GM18519 (cell line): ENCODE results near the gene PATE3.

ENCODE experiments used
- ATAC-seq: cut with Tn5 transposase; IDR thresholded peaks from one replicate; pipeline ENCODE4 v1.9.1; 2021; ENCODE audit warnings: mild to moderate bottlenecking, moderate library complexity; ENCODE audit not compliant: unreplicated experiment, low FRiP score

PATE3 gene, protein sequence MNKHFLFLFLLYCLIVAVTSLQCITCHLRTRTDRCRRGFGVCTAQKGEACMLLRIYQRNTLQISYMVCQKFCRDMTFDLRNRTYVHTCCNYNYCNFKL

DNA sequence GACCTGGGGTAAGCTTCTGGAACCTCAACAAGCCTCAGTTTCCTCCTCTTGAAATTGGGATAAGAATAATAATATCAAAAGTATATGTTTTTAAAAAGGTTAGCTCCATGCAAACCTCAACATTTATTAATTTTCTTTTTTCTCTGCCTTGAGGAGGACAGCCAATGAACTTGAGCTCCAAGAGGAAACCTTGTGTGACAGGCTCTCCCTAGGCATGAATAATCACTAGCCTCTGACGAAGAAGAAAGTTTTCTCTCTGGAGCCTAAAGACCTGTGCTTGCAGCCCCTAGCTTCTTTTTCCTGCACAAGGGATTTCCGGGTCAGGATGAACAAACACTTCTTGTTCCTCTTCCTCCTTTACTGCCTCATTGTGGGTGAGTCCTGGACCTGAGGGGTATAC lies at the start of gene PATE3:
TSS of gene PATE3 (plus strand) at position 301 of the 400 bp plus-strand sequence. CDS start at position 326, 25 bp downstream.
- no peak for ATAC-seq

DNA sequence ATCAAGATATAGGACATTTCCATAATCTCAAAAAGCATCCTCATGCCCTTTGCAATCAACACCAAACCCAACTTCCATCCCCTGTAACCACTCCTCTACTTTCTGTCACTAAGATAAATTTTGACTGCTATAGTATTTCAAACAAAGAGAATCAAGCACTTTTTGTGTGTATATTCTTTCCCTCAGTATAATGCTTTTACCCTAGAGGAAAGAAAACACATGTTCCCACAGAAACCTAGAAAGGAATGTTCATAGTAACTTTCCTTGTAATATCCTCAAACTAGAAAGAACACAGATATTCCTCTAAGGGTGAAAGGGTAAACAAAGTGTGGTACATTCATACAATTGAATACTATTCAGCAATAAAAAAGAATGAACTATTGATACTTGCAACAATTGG lies 47.3 kb upstream of the PATE3 start:
- no peak for ATAC-seq

DNA sequence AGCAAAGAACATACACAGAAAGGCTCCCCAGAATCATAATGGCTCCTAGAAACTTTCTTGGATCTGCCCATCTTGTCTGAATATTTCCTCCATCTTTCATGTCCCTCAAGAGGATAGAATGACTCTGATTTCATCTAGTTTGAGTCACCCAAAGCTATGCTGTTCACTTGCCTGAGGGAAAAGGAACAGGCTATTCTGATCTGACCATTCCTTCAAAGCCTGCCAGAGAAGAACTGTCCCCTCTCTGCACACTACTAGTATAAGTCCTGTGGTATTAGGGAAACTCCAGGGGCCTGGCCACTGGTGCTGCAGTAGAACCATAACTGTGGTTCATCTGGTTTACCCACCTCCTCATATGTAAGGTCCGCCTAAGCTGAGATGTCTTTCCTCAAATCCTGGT lies 44.2 kb upstream of the PATE3 start:
- no peak for ATAC-seq

DNA sequence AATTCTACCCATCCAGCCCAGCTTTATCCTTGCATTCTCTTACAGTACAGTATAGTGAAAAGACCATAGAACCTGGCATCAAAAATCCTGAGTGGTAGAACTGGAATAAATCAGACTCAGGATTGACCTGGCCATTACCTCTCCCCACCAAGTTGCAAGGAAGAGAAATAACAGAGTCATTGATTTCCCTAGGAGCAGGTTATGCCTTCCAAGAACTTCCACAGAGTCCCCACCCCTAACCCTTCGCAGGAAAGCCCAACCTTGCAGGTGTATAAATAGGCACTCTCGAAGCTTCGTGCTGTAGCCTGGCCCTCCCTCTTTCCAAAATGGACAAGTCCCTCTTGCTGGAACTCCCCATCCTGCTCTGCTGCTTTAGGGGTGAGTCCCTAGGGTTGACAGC lies 41.9 kb upstream of the PATE3 start, which contains the start of gene PATE1:
TSS of gene PATE1 (plus strand) at position 301 of the 400 bp plus-strand sequence. CDS start at position 327, 26 bp downstream.
- no peak for ATAC-seq

DNA sequence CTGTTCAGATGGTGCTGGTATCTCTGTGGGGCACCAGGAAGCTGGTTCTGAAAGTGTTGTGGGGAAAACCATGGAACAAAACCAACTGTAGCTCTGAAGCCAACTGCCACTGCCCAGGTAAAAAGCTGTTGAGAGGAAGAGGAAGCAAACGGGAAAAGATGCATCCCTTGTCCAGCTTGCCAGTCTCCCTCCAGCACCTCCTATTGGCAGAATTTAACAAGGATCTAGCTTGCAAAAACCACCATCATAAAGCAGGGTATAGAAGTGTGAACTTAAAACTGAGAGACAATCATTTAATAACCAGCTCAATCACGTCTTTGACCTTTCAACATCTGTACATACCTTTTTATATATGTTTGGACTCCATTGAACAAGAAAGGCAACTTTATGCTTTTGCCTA lies 37.3 kb upstream of the PATE3 start:
- ATAC-seq: no peak

DNA sequence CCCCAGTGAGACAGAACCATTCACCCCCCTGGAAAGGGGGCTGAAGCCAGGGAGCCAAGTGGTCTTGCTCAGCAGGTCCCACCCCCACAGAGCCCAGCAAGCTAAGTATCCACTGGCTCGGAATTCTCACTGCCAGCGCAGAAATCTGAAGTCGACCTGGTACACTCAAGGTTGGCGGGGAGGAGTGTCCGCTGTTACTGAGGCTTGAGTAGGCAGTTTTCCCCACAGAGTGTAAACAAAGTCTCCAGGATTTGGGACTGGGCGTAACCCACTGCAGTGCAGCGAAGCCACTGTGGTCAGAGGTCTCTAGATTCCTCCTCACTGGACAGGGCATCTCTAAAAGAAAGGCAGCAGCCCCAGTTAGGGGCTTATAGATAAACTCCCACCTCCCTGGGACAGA lies 31.9 kb upstream of the PATE3 start:
- ATAC-seq: no peak

DNA sequence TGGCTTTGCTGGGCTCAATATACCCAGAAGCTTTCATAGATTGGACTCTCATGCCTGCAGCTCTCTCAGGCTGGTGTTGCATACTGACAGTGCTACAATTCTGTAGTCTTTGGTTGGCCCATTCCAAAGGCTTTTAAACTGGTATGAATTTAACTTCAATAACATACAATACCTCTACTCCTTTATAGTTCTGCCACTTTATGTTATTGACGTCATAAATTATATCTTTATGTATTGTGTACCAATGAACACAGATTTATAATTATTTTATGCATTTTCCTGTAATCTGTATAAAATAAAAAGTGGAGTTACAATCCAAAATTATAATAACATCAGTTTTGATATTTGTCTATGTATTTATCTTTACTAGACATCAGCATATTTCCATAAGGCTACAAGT lies 25.5 kb upstream of the PATE3 start:
- no peak for ATAC-seq

DNA sequence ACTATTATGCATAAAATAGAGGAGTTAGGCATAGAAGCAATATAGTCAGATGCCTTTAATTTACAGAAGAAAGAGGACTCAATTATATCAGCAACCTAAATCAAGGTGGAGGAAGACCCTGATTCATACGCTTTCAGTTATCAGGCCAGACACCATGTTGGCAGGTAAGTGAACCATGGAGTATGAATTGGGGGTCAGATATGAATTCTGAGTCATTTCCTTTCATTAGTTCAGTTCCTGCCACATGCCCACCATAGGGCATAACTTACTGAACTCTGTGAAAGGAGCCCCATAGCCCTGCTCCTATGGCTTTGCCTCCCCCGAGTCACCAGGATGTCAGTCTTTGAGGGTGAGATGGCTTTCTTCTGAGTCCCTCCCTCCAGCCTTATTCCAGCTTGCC lies 24.4 kb upstream of the PATE3 start:
- ATAC-seq: no peak

DNA sequence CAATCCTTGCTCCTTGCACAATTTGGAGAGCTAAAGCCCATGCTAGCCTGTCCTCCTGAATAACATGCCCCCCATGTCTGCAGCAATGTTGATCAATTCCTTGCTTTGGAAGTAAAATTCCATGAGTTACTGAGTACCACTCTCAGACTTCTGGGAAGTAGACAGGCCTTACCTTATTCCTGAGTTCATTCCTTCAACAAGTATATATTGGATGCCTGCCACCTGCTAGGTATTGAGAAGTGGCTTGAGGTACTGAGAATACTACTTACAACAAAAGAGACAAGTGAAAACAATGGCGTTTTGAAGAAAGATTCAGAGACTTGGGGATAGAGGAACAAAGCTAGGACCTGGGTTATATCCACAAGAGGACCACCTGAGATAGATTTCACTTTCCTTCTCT lies 21.7 kb upstream of the PATE3 start:
- no peak for ATAC-seq

DNA sequence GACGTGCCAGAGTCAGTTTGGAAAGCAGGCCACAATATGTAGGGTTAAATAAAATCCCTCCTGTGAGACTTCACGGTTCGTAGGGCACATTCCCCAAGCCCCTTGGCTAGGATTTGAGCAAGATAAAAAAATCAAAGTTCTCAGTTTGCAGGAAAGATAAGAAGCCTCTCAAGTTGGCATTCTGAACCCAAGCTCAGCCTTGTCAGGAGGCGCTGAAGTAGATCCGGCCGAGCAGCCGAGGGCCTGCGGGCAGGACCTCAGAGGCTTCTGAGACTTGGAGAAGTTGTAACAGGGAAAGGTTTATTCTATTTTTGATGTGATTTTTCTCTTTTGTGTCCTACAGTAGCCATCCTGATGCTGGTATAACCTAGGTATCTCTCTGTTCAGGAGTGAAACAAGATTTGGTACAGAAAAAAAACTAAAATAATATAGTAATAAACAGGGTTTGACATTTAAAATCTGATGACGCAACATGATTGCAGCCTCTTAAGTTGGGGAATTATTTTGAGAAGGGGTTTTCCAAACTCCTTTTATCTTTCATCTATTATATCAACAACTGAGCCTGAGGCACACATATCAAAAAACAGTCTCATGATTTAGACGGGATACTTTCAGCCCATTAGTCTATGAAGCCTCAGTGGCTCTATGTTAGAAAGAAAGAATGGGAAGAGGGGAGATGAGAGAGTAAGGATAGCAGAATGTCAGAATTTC lies 19.4 kb upstream of the PATE3 start:
- no peak for ATAC-seq

DNA sequence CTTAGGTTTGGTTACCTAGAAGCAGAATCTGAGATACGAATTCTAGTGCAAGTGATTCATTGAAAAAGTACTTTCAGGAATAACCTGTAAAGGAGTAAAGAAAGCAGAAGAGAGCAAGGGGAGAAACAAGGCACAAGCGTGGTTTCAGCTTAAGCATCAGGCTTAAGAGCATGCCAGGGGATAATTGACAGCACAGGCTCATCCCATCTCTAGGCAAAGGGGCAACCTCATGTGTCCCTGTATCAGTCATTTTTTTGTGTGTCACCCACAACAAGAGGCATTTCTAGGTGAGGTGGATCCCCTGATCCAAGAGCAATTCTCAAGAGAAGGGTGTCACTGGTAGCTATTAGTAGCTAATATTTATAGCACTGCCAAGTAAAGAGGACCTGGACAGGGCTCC lies 17.3 kb upstream of the PATE3 start:
- ATAC-seq: no peak

DNA sequence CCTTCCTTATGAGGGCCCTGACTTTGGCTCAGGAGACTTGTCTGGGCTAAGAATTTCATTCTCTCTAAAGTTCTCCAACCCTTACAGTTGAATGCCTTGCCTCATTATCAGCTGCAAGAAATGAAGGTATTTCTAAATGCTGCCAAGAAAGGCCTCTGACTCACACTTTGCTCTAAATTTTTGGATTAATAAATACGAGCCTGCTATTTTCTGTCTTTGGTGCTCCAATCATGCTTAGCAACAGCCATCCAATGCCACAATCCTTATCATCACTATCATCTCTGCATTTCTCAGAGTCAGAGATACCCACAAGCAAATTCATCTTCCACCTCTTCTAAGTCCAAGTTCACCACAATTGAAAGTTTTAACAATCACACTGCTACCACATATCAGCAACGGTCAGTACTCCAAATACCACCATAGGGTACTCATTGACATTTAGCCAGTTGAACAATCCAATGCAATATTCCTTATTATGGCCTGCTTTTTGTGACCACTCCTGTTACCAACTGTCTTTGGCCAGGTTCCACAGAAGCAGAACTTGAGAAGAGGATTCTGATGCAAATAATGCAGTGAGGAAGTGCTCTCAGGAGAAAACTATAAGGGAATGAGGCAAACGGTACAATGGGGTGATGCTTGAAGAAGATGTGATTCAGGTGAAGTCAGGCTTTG lies 15.0 kb upstream of the PATE3 start:
- no peak for ATAC-seq

DNA sequence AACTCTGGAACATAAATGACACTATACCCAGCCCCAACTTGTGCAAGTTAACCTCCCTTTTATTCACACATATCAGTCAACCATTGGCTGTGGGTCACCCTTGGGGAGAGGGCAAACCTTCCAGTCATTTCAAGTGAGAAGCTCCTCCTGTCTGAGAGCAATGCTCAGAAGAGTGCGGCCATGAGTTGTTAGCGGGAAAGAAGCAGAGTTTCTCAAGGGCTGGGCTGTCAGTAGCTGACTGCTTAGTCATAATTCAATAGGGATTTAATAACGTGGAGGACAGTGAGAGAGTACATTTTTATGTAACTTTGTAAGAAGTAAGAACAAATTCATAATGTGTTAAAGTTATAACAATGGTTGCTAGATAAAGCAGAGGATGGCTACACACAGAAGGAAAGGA lies 14.4 kb upstream of the PATE3 start:
- ATAC-seq: no peak

DNA sequence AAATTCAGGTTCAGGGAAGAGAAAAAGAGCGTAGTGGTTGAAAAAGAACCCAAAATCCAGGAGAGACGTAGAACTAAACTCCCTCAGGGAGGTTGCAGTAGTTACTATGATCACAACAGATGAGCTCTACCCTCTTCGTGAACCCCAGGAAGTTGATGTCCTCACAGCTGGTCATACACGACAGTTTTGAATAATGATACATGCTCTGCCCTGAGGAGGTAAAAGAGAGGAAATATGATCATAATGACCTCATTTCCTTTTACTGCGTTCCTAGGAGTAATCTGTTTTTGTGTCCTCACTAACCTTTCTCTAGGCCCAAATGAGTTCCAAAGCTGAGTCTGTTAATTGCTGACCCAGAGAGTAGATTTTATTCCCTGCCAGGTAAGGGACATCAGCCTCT lies 10.6 kb upstream of the PATE3 start:
- no peak for ATAC-seq

DNA sequence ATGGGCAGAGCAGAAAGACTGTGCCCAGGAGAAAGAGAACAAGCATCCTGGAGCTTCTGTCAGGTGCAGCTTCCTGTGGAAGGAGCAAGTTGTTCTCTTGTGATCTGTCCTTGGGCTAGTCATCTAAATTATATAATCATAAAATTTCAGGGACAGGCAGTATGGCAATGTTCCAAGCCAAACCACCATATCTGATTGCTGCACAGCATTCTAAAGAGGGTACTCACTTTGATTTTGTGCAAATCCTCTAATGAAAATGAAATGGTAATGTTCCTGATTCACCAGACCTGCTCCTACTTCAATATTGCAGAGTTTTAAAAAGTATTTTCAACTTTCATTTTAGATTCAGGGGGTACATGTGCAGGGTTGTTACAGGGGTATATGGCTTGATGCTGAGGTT lies 9.2 kb upstream of the PATE3 start, which contains the start of gene PATE2:
TSS of gene PATE2 (minus strand) at position 101 of the 400 bp plus-strand sequence. CDS start at position 46, 55 bp downstream.
- no peak for ATAC-seq

DNA sequence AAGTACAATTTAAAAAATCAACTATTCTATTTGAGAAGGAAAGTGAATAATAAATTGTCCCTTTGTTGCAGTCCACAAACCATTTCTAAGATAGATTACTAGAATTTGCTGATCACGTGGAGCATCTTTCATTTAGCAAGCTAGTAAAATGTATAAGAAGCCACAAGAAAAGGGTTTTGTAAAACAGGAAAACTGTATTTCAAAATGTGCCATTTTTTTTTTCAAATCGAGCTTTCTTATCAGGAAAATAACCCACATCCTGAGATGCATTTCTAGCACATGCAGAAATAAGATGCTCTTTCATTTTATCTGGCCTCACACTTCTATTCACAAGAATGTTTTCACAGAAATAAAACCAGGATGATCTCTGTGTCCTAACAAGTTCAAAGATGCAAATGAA lies 3.2 kb upstream of the PATE3 start:
- no peak for ATAC-seq

DNA sequence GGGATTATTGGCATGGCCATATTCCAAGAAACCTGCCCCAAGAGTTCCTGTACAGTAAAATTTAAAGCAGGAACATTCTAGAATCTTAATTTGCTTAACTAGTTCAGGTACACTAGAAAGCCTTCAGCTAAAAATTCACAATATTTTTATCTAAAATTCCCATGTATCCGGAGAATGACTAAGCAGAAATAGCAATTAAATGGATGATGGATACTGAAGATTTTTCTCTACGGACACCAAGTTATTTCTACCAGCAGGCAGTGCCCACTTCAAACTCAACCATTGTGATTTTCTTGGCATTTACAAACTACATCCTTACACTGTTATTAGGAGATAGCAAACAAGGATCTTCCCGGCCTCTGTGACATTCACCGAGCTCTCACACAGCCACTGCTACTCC lies 2.9 kb downstream of the PATE3 start:
- no peak for ATAC-seq

DNA sequence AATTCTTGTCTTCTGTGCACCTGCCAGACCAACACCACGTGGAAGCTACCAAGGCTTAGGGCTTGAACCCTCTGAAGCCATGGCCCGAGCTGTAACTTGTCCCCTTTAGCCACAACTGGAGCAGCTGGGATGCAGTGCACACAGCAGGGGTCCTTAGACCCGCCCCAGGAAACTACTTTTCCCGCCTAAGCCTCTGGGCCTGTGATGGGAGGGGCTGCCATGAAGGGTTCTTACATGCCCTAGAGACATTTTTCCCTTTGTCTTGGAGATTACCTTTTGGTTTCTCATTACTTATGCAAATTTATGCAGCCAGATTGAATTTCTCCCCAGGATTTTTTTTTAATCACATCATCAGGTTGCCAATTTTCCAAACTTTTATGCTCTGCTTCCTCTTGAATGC lies 9.7 kb downstream of the PATE3 start:
- no peak for ATAC-seq

DNA sequence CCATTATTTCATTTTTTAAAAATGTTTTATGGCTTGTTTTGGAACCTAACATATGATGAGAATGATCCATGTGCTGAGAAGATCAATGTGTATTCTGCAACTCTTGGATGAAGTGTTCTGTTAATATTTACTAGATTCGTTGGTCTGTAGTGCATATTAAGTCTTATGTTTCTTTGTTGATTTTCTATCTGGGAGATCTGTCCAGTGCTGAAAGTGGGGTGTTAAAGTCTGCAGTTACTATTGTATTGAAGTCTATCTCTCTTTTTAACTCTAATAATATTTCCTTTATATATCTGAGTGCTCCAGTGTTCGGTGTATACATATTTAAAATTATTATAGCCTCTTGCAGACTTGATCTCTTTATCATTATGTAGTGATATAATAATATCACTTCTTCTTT lies 11.9 kb downstream of the PATE3 start:
- ATAC-seq: no peak

DNA sequence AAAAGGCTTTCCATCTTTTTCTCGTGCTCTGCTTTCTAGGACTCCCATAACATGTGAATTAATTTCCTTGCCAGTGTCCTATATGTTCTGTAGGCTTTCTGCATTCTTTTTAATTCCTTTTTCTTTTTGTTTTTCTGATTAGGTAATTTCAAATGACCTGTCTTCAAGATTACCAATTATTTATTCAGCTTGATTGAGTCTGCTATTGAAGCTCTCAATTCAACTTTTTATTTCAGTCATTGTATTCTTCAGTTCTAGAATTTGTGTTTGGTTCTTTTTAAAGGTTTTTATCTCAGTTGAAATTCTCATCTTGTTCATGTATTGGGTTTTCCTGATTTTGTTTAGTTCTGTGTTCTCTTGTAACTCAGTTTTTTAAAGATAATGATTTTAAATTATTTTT lies 14.5 kb downstream of the PATE3 start:
- ATAC-seq: no peak

DNA sequence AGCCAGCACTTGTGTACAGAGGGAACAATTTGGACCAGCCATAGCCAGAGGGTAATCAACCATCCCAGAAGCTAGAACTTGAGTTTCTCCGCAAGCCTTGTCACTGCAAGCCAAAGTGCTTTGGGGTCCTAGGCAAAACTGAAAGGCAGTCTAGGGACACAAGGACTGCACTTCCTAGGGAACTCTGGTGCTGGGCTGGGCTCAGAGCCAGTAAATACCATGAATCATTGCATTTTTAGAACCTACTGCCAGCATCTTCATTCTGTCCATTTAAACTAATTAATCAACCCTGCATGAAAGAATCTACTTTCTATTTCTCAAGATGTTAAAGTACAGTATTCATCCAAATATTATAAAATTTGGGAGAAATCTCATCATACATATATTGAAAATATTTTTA lies 20.0 kb downstream of the PATE3 start:
- ATAC-seq: no peak

DNA sequence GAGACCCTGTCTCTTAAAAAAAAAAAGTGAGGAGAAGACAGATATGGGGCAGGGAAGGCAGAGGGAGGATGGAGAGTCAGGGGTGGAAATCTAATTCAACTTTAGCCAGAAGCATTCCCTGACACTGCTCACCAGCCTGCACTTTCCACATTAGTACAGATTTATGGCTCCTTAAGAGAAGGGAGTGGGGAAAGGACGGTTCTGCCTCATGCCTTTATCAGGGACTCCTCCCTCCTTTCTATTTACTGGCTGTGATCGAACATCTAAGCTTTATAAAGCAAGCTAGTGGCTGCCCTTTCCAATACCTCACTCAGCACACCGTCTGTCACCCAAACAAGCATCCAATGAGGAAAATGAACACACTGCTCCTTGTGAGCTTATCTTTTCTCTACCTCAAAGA lies 45.1 kb downstream of the PATE3 start, which contains the start of gene PATE4:
TSS of gene PATE4 (plus strand) at position 301 of the 400 bp plus-strand sequence. CDS start at position 345, 44 bp downstream.
- no peak for ATAC-seq
